Activated CD4-positive, alpha-beta T cell treated with anti-CD3 and anti-CD28 coated beads for 1 hour (primary cell): ENCODE data around the gene ABI3.

ENCODE experiments used
- DNase-seq: peaks from one replicate; pipeline ENCODE4 v3.0.0-alpha.2; 2020

ABI3 gene

GRCh38 chr17:49225554-49226236 is 15.2 kb downstream of the ABI3 start:
- no peak for DNase-seq

DNA sequence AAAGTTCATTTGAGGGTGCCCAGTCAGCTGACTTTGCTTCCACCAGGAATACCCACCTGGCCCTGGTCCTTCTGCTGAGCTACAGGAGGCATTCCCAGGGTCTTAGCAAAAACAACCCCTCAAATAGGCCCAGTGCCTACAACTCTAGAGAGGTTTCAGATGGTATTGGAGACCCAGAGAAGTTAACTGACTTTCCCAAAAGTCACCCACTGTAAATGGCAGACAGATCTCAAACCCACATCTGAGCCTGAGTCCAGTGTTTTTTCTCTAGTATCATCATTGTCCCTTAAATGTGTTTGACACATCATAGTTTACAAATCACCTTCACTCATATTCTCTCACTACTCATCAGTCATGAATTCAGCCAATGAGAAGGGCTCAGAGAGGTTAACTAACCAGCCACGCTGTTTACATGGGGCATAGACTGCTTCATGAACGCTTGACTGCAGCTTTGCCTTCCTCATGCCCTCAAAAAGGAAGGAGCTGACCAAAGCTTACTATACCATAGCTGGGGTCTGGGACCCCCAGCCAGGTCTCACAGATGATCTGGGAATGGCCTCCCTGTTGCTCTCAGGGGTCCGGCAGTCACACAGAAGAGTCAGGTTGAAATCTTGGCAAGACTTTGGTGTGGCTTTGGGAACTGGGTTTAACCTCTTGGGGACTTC is 16.4 kb downstream of the ABI3 start:
- no peak for DNase-seq

DNA sequence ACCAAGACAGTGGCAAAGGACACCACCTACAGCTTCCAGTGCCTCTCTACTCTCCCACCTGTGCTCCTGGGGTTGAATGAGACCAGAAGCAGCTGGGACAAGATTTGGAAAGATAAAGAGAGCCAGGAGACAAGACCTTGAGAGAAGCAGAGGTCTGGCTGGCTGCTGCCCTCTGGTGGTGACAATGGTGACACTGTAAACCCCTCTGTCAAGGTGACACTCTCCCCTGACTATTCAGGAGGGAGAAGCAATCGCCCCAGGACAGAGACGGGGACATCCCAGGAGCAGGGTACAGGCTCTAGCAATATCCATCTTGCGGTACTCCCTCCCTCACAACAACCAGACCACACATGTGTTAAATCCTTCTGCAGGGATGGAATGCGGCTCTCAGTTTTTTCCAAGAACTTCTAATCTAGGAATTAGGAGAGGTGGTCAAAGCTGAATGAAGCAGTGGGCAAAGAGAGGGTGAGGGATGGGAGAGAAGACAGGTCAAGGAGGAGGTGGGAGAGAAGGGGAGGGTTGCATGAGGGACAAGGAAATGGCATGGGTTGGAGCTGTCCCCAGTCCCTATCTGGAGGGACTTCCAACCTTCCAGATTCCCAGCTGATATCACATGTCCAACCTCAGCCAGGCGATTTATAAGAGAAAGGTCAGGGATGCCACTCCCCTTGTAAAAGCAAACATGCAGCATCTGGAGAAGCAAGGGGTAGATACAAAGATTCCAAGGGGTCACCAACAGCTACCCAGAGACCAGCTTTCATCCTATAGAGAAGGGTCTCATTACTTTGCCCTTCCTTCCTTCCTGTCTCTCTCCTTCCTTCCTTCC is 17.1 kb downstream of the ABI3 start:
- peak; percentile 69 for DNase-seq

DNA sequence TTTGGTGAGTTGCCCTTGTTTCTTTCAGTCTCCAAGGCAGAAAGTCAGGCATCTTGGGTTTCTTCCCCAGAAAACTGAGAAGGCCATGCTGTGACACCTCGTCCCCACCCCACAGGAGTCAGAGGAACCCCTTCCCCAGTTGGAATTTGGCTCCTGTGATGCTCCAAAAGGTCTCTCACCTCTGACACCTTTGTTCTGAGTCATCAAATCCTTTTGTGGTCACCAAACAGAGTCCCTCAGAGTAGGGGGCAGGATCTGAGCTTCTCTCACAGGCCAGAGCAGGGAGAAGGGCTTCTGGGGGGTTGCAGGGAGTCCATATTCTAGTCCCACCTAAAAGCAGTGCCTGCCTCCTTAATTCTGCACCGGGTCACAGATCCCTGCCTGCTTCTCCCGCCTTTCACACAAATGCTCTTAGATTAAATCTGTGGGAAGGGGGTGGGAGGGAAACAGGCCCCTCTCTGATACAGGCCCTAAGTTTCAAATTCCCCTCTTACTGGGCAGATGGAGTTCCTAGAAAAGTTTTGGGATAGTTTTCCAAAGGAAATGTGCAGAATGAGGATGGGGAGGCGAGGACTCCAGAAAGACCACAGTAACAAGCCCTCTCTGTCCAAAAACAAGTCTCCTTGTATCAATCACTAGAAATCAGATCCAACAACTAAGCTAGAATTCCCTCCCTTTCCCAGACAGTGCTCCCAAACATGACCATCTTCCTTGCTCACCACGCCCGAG is 18.7 kb downstream of the ABI3 start:
- DNase-seq: no peak

DNA sequence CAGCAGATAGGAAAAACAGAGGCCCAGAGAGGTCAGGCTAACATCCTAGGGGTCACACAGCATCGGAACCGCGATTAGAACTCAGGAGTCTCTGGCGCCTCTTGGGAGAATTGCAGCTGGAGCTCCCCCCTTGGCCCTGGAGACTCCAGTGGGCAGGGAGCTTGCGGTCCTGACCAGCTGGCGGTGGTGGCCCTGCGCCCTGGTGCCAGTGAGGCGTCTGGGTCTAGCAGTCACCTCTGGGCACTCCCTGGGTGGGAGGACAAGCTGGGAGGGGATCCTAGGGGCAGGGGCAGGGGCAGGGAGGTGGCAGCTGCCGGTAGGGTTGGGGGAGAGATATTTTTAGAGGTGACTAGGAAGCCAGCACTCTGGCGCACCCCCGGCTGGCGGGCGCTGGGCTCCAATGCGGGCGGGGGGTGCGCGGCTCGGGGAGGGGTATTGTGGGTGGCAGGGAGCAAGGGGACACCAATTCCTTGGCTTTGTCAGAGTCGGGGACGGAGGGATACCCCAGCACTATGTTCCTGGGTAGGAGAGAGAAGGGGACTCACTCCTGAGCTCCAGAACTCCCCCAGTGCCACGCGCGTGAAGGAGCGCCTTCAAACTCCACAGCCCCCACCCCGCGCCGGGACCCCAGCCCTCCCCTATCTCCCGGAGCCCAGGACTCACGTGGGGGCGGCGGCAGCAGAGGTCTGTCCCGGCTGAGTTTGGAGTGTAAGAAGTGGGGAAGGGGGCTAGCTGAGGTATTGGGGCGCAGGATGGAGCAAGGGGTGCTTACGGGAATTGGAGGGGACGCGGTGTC is 19.5 kb downstream of the ABI3 start:
- DNase-seq: no peak

DNA sequence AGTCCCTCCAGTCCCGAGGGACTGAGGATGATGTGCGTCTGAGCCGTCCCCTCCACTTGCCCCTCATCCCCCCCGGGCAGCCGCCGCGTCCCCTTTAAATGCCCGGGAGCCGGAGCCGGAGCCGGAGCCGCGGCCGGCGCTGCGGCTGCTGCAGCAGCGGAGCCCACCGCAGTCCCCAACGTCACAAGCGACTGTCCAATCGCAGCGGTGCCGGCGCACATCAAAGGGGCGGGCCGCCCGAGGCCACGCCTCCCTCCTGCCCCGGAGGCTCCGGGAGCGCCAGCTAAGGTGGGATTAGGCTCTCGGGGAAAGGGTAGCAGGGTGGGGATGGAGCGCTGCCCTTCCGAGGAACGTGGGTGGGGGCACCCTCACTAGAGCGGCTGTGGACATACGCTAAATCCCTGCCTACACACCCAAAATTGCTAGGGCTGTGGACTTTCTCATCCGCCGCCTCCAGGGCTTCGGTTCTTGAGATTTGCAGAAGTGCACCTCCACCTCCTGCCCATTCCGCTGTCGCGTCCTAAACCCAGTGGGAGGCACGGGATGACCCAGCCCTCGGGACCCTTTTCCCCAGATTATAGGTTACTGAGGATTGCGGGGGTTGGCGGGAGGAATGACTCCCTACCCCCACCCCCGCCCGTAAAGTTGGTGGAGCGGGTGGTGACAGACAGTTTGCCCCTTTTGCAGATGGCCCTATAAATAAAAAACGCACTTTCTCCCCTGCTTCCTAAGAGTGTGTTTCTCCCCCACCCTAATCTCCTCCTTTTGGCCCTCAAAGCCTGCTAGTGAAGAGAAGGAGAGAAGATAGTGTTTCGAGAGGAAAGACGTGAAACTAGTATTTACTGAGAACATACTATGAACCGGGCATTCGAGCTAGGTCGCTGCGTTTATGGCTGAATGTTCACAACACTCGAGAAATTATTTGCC is 20.4 kb downstream of the ABI3 start, which contains the start of gene PHOSPHO1:
PHOSPHO1 (minus strand) TSS at position 152 of the 927 bp plus-strand sequence. CDS start 4,096 bp downstream, outside the sequence.
- peak; percentile 76 for DNase-seq

DNA sequence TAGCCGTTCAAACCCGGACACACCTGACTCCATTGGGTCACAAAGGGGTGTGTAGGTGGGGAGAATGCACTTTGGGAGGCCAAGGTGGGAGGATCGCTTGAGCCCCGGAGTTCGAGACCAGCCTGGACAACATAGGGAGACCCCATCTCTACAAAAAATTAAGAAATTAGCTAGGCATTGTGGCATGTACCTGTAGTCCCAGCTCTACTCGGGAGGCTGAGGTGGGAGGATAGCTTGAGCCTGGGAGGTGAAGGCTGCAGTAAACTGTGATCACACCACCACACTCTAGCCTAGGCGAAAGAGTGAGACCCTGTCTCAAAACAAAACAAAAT is 21.0 kb downstream of the ABI3 start:
- DNase-seq: no peak

DNA sequence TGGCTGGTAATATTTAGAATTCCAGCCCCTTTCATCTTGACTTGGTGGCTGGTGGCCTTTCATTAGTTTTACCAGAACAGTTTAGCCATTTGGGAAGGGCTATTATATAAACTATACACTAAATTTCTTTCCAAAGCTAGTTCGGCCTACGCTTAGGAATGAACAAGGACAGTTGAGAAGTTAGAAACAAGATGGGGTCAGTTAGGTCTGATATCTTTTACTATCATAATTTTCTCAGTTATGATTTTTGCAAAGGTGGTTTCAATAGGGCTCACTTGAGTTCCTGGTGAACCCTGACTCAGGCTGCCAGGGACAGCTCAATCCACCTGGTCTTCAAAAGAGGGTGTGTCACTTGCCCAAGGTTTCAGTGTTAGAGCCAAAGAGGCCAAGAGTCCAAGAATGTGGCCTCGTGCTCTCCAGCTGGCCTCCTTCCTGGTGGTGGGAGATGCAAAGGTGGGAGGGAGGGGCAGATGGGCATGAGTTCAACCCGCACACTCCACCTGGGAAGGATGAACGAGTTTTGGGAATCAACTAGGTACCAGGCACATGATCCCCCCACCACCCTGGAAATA is 24.1 kb downstream of the ABI3 start:
- DNase-seq: no peak

DNA sequence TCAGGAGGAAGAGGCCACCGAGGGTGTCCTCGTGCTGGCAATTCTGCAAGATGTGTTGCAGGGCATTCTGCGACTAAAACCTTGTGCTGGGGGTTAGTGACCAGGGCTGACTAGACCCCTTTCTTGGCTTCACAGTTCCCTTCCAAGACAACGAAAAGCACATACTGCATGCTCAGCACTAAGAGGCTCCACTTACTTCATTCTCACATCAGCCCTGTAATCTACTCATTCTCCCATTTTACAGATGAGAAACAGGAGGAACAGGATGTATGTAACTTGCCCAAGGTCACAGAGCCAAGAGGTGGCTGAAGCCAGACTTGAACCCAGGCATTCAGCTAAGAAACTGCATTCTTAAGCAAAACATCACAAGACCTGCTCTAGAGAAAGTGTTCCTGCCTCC is 25.4 kb downstream of the ABI3 start:
- DNase-seq: no peak

DNA sequence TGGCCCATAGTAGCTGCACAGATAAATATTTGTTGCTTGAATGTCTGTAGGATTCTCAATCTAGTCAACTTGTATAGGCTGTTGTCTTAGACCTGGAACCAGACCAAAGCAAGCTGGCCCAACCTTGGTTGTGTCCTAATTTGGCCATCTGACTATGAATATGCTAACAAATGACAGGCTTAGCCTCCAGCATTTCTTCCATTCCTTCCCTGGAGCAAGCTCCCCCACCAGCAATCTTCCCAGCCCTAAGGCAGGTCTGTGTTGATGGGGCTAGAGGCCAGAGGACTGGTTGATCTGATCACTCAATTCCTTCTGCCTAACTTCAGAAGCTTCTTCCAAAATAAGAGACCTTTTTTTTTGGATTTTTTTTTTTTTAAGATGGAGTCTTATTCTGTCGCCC is 29.5 kb downstream of the ABI3 start:
- no peak for DNase-seq

- no peak for DNase-seq
Observed at GRCh38 chr17:49240619-49241018, 30.1 kb downstream of the ABI3 start.

- DNase-seq: no peak
Observed at GRCh38 chr17:49241040-49241439, 30.5 kb downstream of the ABI3 start.

DNA sequence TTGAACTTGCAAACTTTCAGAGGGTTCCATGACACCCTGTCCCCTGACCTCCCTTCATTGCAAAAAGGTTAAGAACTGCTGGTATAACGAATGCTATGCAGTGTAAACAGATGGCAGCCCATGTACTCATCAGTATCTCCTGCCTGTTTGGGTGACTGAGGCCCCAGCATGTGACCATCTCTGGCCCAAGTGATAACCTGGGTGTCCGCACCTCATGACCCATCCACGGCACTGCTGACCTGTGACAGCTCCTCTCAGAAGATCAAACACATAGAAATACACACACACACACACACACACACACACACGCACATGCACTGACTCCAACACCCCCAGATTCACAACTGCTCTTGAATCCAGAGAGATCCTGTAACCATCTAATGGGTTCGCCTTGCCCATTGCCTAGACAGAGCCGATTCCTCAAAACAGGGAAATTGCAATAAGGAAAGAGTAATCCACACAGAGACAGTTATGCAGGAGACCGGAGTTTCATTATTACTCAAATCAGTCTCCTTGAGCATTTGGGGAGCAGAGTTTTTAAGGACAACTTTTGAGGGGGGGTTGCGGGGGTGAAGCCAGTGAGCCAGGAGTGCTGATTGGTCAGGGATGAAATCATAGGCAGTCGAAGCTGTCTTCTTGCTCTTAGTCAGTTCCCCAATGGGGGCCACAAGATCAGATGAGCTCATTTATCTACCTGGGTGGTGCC is 31.3 kb downstream of the ABI3 start:
- DNase-seq: no peak

- DNase-seq: no peak
Observed at GRCh38 chr17:49242813-49243212, 32.3 kb downstream of the ABI3 start.

DNA sequence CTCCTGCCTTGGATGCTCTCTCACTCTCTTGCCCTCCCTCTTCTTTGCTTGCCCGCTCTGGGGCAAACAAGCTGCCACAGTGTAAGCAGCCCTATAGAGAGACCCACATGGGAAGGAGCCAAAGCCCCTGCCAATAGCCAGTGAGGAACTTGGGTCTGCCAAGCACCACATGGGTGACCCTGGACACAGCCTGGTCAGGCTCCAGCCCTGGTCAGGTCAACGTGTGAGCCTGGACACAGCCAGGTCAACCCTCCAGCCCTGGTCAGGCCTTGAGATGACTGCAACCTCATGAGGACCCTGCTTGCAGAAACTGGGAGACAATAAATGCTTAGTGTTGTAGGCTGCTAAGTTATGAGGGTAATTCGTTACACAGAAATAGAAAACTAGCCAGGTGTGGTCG is 34.3 kb downstream of the ABI3 start:
- DNase-seq: no peak

DNA sequence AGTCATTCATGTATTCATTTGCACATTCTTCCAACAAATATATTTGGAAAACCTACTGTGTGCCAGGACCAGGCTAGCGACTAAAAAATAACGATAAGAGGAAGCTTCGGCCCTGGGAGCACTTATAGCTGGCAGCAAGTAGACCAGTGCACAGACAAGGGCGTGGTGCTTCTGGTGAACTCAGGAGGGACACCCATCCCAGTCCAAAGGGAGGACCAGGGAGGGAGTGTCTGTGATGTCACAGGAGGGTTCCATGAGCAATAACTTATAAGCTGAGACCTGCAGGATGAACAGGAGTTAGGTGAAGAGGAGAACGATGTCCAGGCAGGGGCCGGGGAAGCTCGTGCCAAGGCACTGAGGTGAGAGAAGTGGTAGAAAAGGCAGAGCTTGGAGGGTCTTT is 37.4 kb downstream of the ABI3 start:
- no peak for DNase-seq

- no peak for DNase-seq
Observed at GRCh38 chr17:49249292-49249794, 38.8 kb downstream of the ABI3 start.

- no peak for DNase-seq
Observed at GRCh38 chr17:49249890-49250522, 39.5 kb downstream of the ABI3 start.

DNA sequence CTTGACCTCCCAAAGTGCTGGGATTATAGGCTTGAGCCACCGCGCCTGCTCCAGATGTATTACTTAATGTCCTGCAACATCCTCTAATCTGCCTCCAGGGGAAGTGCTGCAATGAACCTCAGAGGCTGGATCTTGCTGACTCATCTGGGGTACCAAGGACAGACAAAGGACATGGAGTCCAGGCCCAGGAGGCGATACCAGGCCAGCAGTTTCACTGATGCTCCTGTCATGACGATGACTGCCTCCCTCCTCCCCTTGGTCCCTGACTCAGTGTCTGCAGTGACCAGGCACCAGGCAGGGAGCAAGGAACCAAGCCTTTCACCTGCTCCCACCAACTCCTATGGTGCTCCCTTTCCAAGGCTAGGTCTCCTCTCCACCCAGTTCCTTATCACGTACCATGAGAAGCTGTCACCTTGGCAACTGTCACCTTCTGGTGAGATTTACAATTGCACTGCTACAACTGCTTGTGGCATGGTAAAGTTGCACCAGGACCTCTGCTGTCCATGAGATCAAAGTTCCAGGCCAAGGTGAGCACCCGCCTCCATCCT is 41.7 kb downstream of the ABI3 start:
- no peak for DNase-seq
